ENCODE results near the gene PCDH1. TPM values are rescaled to one million over a fixed set of nuclear protein-coding genes. Genes with fewer than 3 reads are reported as not detected.
"Not testable (repeated sequence)": the region's sequence is repeated elsewhere in the genome, so short reads cannot be mapped to it uniquely, and the experiment has no call there.

The PCDH1 gene
- total RNA-seq = 100 to 1,000 TPM in 1 of 4 donors, 10 to 100 TPM in 3; 10.6 to 148 (median 50.6) TPM

GRCh38 chr5:141878186-141878710 is at the start of gene PCDH1:
PCDH1 (minus strand) TSS chr5:141878410; CDS start chr5:141878262, 148 bp downstream.
- no peak for TF ChIP-seq CTCF (IDR thresholded peaks at IDR 0.05)
- DNase-seq (ENCODE audit: low spot score) (no peak), ATAC-seq (ENCODE audit: low FRiP score) (peak; percentile 42)

- no peak for ATAC-seq (ENCODE audit: low FRiP score)
- no peak for TF ChIP-seq CTCF (IDR thresholded peaks at IDR 0.05)
- no peak for DNase-seq (ENCODE audit: low spot score)
These were observed 48.2 kb upstream of the PCDH1 start for GRCh38 chr5:141926434-141926833.

GRCh38 chr5:141923448-141924313 is 45.5 kb upstream of the PCDH1 start, which contains the start of gene DELE1:
DELE1 (plus strand) TSS chr5:141923871; CDS start chr5:141923942, 71 bp downstream.
- ATAC-seq (ENCODE audit: low FRiP score) (peak; percentile 99), DNase-seq (ENCODE audit: low spot score) (peak; percentile 77)
- no peak for TF ChIP-seq CTCF (IDR thresholded peaks at IDR 0.05)

GRCh38 chr5:141922827-141923447 is 44.7 kb upstream of the PCDH1 start:
- ATAC-seq (ENCODE audit: low FRiP score) = not testable (repeated sequence)

GRCh38 chr5:141920771-141921170 is 42.6 kb upstream of the PCDH1 start:
- DNase-seq (ENCODE audit: low spot score) = no peak
- ATAC-seq (ENCODE audit: low FRiP score) = no peak

More at GRCh38 chr5:141922827-141923447, 44.7 kb upstream of the PCDH1 start:
- DNase-seq (ENCODE audit: low spot score) = not testable (repeated sequence)

GRCh38 chr5:141919218-141920119 is 41.3 kb upstream of the PCDH1 start:
- no peak for ATAC-seq (ENCODE audit: low FRiP score)
- no peak for DNase-seq (ENCODE audit: low spot score)
- TF ChIP-seq CTCF (IDR thresholded peaks at IDR 0.05) = no peak

More at GRCh38 chr5:141920771-141921170, 42.6 kb upstream of the PCDH1 start:
- no peak for TF ChIP-seq CTCF (IDR thresholded peaks at IDR 0.05)
